IMR-90 (cell line): ENCODE measurements around the gene TRMT2B. TPM values are rescaled to one million over a fixed set of nuclear protein-coding genes. Genes with fewer than 3 reads are reported as not detected.

Experiments used
- ATAC-seq: fragments of 200-7000 bp; cut with Tn5 transposase; 2 replicates; pipeline ENCODE4 v1.9.1; 2020; ENCODE audit warnings: low read depth, mild to moderate bottlenecking, moderate library complexity
- BruUV-seq: library from RNA; stranded (reverse); fragments of 400-500 nt; replicated peaks from 2 replicates; lab custom pipeline; 2021; lab: Mats Ljungman, UMichigan
- CTCF ChIA-PET: fragments of 300-600 bp; formaldehyde crosslinking; extraction: SDS; loops from one replicate; lab custom pipeline; 2021; ENCODE audit warnings: antibody characterized with exemption; lab: Yijun Ruan, JAX
- POLR2A ChIA-PET: fragments of 300-600 bp; sonication (Branson Sonifier 250); formaldehyde crosslinking; loops from one replicate; lab custom pipeline; 2022; ENCODE audit warnings: antibody characterized with exemption; ENCODE audit not compliant: unreplicated experiment; lab: Charles Lee
- DNase-seq: peaks from one replicate; pipeline ENCODE4 v3.0.0; 2013
- H2AFZ ChIP-seq: replicated peaks from 2 replicates; pipeline ENCODE3; 2013; ENCODE audit warnings: low read length, mild to moderate bottlenecking; ENCODE audit not compliant: poor library complexity
- H2AK5ac ChIP-seq: 2 replicates; pipeline ENCODE4 v1.6.1; 2013; ENCODE audit warnings: low read depth, low read length, inconsistent platforms
- H2AK9ac ChIP-seq: replicated peaks from 2 replicates; pipeline ENCODE3; 2013; ENCODE audit warnings: mild to moderate bottlenecking, low read depth, low read length, moderate library complexity; ENCODE audit not compliant: poor library complexity
- H2BK120ac ChIP-seq: 2 replicates; pipeline ENCODE4 v1.6.1; 2013; ENCODE audit warnings: low read depth, low read length, inconsistent platforms
- H2BK15ac ChIP-seq: 3 replicates; pipeline ENCODE4 v1.6.1; 2013; ENCODE audit warnings: low read depth, low read length, inconsistent platforms
- H2BK20ac ChIP-seq: 2 replicates; pipeline ENCODE4 v1.6.1; 2013; ENCODE audit warnings: low read depth, mild to moderate bottlenecking, inconsistent platforms, low read length, moderate library complexity
- H2BK5ac ChIP-seq: 2 replicates; pipeline ENCODE4 v1.6.1; 2013; ENCODE audit warnings: mild to moderate bottlenecking, low read depth, low read length, inconsistent platforms; ENCODE audit not compliant: poor library complexity, severe bottlenecking
- H3K14ac ChIP-seq: replicated peaks from 2 replicates; pipeline ENCODE4 v1.6.1; 2013; ENCODE audit warnings: low read depth, low read length, inconsistent platforms
- H3K18ac ChIP-seq: 2 replicates; pipeline ENCODE4 v1.6.1; 2013; ENCODE audit warnings: low read depth, low read length, control low read depth
- H3K23ac ChIP-seq: 2 replicates; pipeline ENCODE4 v1.6.1; 2013; ENCODE audit warnings: low read depth, low read length, inconsistent platforms
- H3K27ac ChIP-seq: 2 replicates; pipeline ENCODE4 v1.5.1; 2013; ENCODE audit warnings: mild to moderate bottlenecking, control low read depth, low read length; ENCODE audit not compliant: insufficient read depth
- H3K27me3 ChIP-seq: 2 replicates; pipeline ENCODE4 v1.6.1; 2013; ENCODE audit warnings: low read length; ENCODE audit not compliant: control insufficient read depth, insufficient read depth
- H3K36me3 ChIP-seq: 2 replicates; pipeline ENCODE4 v1.6.1; 2013; ENCODE audit warnings: low read length, mixed read lengths; ENCODE audit not compliant: control insufficient read depth, insufficient read depth
- H3K4ac ChIP-seq: 2 replicates; pipeline ENCODE4 v1.6.1; 2013; ENCODE audit warnings: low read depth, low read length, inconsistent platforms
- H3K4me1 ChIP-seq: 2 replicates; pipeline ENCODE4 v1.6.1; 2013; ENCODE audit warnings: low read length, mixed read lengths; ENCODE audit not compliant: control insufficient read depth, insufficient read depth
- H3K4me2 ChIP-seq: 2 replicates; pipeline ENCODE4 v1.6.1; 2013; ENCODE audit warnings: low read depth, mild to moderate bottlenecking, control low read depth, low read length, moderate library complexity
- H3K4me3 ChIP-seq: 2 replicates; pipeline ENCODE4 v1.5.1; 2013; ENCODE audit warnings: low read depth, mild to moderate bottlenecking, control low read depth, low read length, moderate library complexity; ENCODE audit not compliant: insufficient read depth
- H3K56ac ChIP-seq: 2 replicates; pipeline ENCODE4 v1.6.1; 2013; ENCODE audit warnings: low read length, inconsistent platforms; ENCODE audit not compliant: insufficient read depth; ENCODE audit errors: extremely low read depth
- H3K79me1 ChIP-seq, 2 experiments: 2 replicates each; pipeline ENCODE4 v1.6.1; 2013; ENCODE audit warnings: low read length in 2 of 2, inconsistent platforms in 1 of 2, low read depth in 1 of 2
- H3K9ac ChIP-seq: 2 replicates; pipeline ENCODE4 v1.6.1; 2013; ENCODE audit warnings: low read depth, low read length, control low read depth
- H3K9me1 ChIP-seq: 2 replicates; pipeline ENCODE4 v1.6.1; 2013; ENCODE audit warnings: low read length, inconsistent platforms; ENCODE audit not compliant: insufficient read depth
- H3K9me3 ChIP-seq: 2 replicates; pipeline ENCODE4 v1.6.1; 2013; ENCODE audit warnings: low read length; ENCODE audit not compliant: control insufficient read depth, insufficient read depth
- H4K20me1 ChIP-seq: 2 replicates; pipeline ENCODE4 v1.6.1; 2013; ENCODE audit warnings: low read length, inconsistent platforms; ENCODE audit not compliant: insufficient read depth
- H4K5ac ChIP-seq: 2 replicates; pipeline ENCODE4 v1.6.1; 2013; ENCODE audit warnings: mild to moderate bottlenecking, low read depth, low read length, control low read depth
- H4K8ac ChIP-seq, 2 experiments: 2 replicates each; pipeline ENCODE4 v1.6.1; 2013; ENCODE audit warnings: low read depth in 2 of 2, low read length in 2 of 2, control low read depth in 1 of 2, inconsistent platforms in 1 of 2
- H4K91ac ChIP-seq: 2 replicates; pipeline ENCODE4 v1.6.1; 2013; ENCODE audit warnings: low read depth, low read length, inconsistent platforms; ENCODE audit not compliant: insufficient read depth
- BHLHE40 ChIP-seq: fragments of 150-350 bp; IDR thresholded peaks from 2 replicates; pipeline ENCODE4 v1.6.1; 2016; ENCODE audit warnings: mild to moderate bottlenecking, low read depth, low read length
- CEBPB ChIP-seq: IDR thresholded peaks from 2 replicates; pipeline ENCODE4 v1.6.1; 2012; ENCODE audit warnings: low read depth, low read length, improper control_type of control experiment
- CHD1 ChIP-seq: IDR thresholded peaks from 2 replicates; pipeline ENCODE4 v1.6.1; 2012; ENCODE audit warnings: low read depth, low read length, improper control_type of control experiment
- ELK1 ChIP-seq: fragments of 150-350 bp; IDR thresholded peaks from 2 replicates; pipeline ENCODE4 v1.6.1; 2016; ENCODE audit warnings: low read depth, mild to moderate bottlenecking, low read length, moderate library complexity, borderline replicate concordance
- FOS ChIP-seq: fragments of 150-350 bp; IDR thresholded peaks from 2 replicates; pipeline ENCODE4 v1.6.1; 2016; ENCODE audit warnings: low read depth, low read length
- MAFK ChIP-seq: IDR thresholded peaks from 2 replicates; pipeline ENCODE4 v1.6.1; 2012; ENCODE audit warnings: low read depth, low read length, improper control_type of control experiment
- MAZ ChIP-seq: IDR thresholded peaks from 2 replicates; pipeline ENCODE4 v1.6.1; 2012; ENCODE audit warnings: low read depth, mild to moderate bottlenecking, low read length, improper control_type of control experiment, moderate library complexity, borderline replicate concordance
- MXI1 ChIP-seq: IDR thresholded peaks from 2 replicates; pipeline ENCODE4 v1.6.1; 2012; ENCODE audit warnings: low read depth, mild to moderate bottlenecking, low read length, moderate library complexity, borderline replicate concordance
- NFE2L2 ChIP-seq: fragments of 150-350 bp; IDR thresholded peaks from 2 replicates; pipeline ENCODE4 v1.6.1; 2016; ENCODE audit warnings: low read depth, mild to moderate bottlenecking, low read length
- POLR2A ChIP-seq: IDR thresholded peaks from 2 replicates; pipeline ENCODE4 v1.6.1; 2012; ENCODE audit warnings: mild to moderate bottlenecking, low read depth, low read length
- RAD21 ChIP-seq: IDR thresholded peaks from 2 replicates; pipeline ENCODE4 v1.6.1; 2012; ENCODE audit warnings: low read length, improper control_type of control experiment
- RCOR1 ChIP-seq: IDR thresholded peaks from 2 replicates; pipeline ENCODE4 v1.6.1; 2012; ENCODE audit warnings: mild to moderate bottlenecking, low read length, improper control_type of control experiment; ENCODE audit not compliant: insufficient replicate concordance
- RFX5 ChIP-seq: IDR thresholded peaks from 2 replicates; pipeline ENCODE4 v1.8.0; 2012; ENCODE audit warnings: low read depth, mild to moderate bottlenecking, low read length, moderate library complexity
- SMC3 ChIP-seq: fragments of 150-350 bp; IDR thresholded peaks from 2 replicates; pipeline ENCODE4 v1.6.1; 2016; ENCODE audit warnings: low read depth, mild to moderate bottlenecking, antibody characterized with exemption, low read length, moderate library complexity
- USF2 ChIP-seq: fragments of 150-350 bp; IDR thresholded peaks from 2 replicates; pipeline ENCODE4 v1.6.1; 2017; ENCODE audit warnings: mild to moderate bottlenecking, antibody characterized with exemption, low read length, low read depth
- dilution Hi-C: fragments of 300-500 bp; cut with HindIII; formaldehyde crosslinking; loops from one replicate; pipeline ENCODE4 v1.14.3; 2018; ENCODE audit warnings: low sequenced_read_pairs; ENCODE audit not compliant: unreplicated experiment
- in situ Hi-C: fragments of 300-500 bp; cut with MboI; formaldehyde crosslinking; loops from 3 replicates; pipeline ENCODE4 v1.14.3; 2019; ENCODE audit warnings: low sequenced_read_pairs, inconsistent platforms, mixed read lengths
- intact Hi-C: fragments of 100-400 bp; cut with micrococcal nuclease; formaldehyde crosslinking; loops from 2 replicates; pipeline ENCODE4 v1.10.0; 2022
- polyA plus RNA-seq, 3 experiments: library from polyadenylated mRNA; depleted of rRNA; stranded (reverse); fragments of >200 nt; gene quantifications; 2 replicates each; pipeline ENCODE4 v1.2.3, GENCODE V29; 2012; ENCODE audit warnings: low replicate concordance in 1 of 3
- total RNA-seq: library from RNA; depleted of rRNA; stranded (reverse); fragments of >200 nt; gene quantifications from 2 replicates; pipeline ENCODE4 v1.2.3, GENCODE V29; 2012
- TF ChIP-seq, protein P1 (sequence below): conservative IDR thresholded peaks from 2 replicates; pipeline ENCODE4 v1.5.1; 2012; ENCODE audit warnings: mild to moderate bottlenecking, low read depth, low read length, improper control_type of control experiment

TRMT2B gene
- total and polyA plus RNA-seq, 2 of the 4 experiments (the other 2 are of a cell fraction), result 7.7 to 13.4 TPM

DNA sequence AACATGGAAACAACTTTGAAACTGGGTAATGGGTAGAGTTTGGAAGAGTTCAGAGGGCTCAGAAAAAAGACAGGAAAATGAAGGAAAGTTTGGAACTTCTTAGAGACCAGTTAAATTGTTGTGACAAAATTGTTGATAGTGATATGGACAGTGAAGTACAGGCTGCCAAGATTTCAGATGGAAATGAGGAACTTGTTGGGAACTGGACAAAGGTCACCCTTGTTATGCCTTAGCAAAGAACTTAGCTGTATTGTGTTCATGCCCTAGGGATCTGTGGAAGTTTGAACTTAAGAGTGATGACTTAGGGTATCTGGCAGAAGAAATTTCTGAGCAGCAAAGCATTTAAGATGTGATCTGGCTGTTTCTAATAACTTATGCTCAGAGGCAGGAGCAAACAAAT, 87.5 kb downstream of the TRMT2B start:
- ChIA-PET POLR2A (no interaction called here), CTCF (no interaction called here)
- Histone ChIP-seq H3K4me1 (no peaks in the 10 kb centered on the region), H2BK20ac (no peak overlapping the region), H3K36me3 (no peaks in the 10 kb centered on the region), H2BK15ac (no peak overlapping the region), H2AFZ (no peak overlapping the region), H2BK120ac (no peak overlapping the region), H3K27ac (no peak overlapping the region), H3K9me3 (peaks cover 3% of the 10 kb centered on the region; the same call in 1 of the 2 replicates), H3K18ac (no peak overlapping the region), H3K56ac (no peak overlapping the region), H3K79me1 (no peaks in the 10 kb centered on the region), H3K9ac (no peak overlapping the region), H3K27me3 (no peaks in the 10 kb centered on the region), H3K14ac (no peak overlapping the region), H4K8ac (no peak overlapping the region), H3K4me3 (no peak overlapping the region), H3K4ac (no peak overlapping the region), H2BK5ac (no peak overlapping the region), H3K23ac (no peak overlapping the region), H4K5ac (no peak overlapping the region), H4K91ac (no peak overlapping the region), H4K20me1 (no peaks in the 10 kb centered on the region), H3K4me2 (no peak overlapping the region), H3K9me1 (no peaks in the 10 kb centered on the region), H2AK5ac (no peak overlapping the region), H2AK9ac (no peak overlapping the region)
- in situ Hi-C loops, result no loop called here
- no TSS peak for BruUV-seq
- DNase-seq (no peak), ATAC-seq (no peak)
- TF ChIP-seq MAZ, result no peak
- no peak for TF ChIP-seq MAFK
- TF ChIP-seq MXI1, result no peak
- no peak for TF ChIP-seq RAD21
- no peak for TF ChIP-seq POLR2A
- no peak for TF ChIP-seq SMC3
- TF ChIP-seq CHD1, result no peak
- no peak for TF ChIP-seq FOS
- TF ChIP-seq NFE2L2, result no peak
- TF ChIP-seq ELK1, result no peak
- TF ChIP-seq, protein P1, sequence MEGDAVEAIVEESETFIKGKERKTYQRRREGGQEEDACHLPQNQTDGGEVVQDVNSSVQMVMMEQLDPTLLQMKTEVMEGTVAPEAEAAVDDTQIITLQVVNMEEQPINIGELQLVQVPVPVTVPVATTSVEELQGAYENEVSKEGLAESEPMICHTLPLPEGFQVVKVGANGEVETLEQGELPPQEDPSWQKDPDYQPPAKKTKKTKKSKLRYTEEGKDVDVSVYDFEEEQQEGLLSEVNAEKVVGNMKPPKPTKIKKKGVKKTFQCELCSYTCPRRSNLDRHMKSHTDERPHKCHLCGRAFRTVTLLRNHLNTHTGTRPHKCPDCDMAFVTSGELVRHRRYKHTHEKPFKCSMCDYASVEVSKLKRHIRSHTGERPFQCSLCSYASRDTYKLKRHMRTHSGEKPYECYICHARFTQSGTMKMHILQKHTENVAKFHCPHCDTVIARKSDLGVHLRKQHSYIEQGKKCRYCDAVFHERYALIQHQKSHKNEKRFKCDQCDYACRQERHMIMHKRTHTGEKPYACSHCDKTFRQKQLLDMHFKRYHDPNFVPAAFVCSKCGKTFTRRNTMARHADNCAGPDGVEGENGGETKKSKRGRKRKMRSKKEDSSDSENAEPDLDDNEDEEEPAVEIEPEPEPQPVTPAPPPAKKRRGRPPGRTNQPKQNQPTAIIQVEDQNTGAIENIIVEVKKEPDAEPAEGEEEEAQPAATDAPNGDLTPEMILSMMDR, result no peak
- no peak for TF ChIP-seq RFX5
- no peak for TF ChIP-seq BHLHE40
- no peak for TF ChIP-seq USF2
- no peak for TF ChIP-seq CEBPB
- no peak for TF ChIP-seq RCOR1
- intact Hi-C loops, result no loop called here
- dilution Hi-C loops, result no loop called here
